ENCODE results near the gene TRDN. TPM values are rescaled to one million over a fixed set of nuclear protein-coding genes. Genes with fewer than 3 reads are reported as not detected.

Gene TRDN
- total and polyA plus RNA-seq, 9 donors: under 0.01 to 7.8 (median 1.3) TPM; not detected in 1

DNA sequence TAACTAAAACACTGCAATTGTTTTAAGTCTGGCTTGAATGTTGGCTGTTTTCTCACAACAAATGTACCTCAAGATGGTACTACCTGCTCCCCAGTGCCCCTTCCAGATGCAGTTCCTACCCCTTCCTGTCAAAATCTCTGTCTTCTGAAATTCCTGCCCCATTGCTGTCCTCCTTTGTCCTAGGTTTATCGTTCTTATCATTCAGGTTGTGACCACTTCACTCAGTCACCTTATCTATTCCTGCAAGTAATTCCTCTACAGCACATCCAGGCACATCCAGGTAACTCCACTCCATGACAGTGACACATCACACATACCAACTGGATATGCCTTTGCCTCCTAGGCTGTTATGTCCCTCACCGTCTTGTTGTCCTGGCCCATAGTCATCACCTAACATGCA is 90.2 kb downstream of the TRDN start:
- WGBS, 3 donors: 80 to 91% (median 87%) methylated on average over 2 of the region's 2 CpGs
- no peaks in the 10 kb centered on the region for H3K27me3 ChIP-seq
- H3K9me3 ChIP-seq: no peaks in the 10 kb centered on the region
- no peak for DNase-seq
- H3K36me3 ChIP-seq: no peaks in the 10 kb centered on the region
- intact Hi-C loops (cut with DNase I): no loop called here
- H3K4me3 ChIP-seq: no peak overlapping the region
- H3K27ac ChIP-seq: no peak overlapping the region
- TF ChIP-seq EP300 (IDR thresholded peaks at IDR 0.05): no peak
- TF ChIP-seq, protein P1, sequence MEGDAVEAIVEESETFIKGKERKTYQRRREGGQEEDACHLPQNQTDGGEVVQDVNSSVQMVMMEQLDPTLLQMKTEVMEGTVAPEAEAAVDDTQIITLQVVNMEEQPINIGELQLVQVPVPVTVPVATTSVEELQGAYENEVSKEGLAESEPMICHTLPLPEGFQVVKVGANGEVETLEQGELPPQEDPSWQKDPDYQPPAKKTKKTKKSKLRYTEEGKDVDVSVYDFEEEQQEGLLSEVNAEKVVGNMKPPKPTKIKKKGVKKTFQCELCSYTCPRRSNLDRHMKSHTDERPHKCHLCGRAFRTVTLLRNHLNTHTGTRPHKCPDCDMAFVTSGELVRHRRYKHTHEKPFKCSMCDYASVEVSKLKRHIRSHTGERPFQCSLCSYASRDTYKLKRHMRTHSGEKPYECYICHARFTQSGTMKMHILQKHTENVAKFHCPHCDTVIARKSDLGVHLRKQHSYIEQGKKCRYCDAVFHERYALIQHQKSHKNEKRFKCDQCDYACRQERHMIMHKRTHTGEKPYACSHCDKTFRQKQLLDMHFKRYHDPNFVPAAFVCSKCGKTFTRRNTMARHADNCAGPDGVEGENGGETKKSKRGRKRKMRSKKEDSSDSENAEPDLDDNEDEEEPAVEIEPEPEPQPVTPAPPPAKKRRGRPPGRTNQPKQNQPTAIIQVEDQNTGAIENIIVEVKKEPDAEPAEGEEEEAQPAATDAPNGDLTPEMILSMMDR (IDR thresholded peaks at IDR 0.05): no peak
- no peak for TF ChIP-seq POLR2A (IDR thresholded peaks at IDR 0.05)
- no peaks in the 10 kb centered on the region for H3K4me1 ChIP-seq (ENCODE audit: insufficient read depth)

DNA sequence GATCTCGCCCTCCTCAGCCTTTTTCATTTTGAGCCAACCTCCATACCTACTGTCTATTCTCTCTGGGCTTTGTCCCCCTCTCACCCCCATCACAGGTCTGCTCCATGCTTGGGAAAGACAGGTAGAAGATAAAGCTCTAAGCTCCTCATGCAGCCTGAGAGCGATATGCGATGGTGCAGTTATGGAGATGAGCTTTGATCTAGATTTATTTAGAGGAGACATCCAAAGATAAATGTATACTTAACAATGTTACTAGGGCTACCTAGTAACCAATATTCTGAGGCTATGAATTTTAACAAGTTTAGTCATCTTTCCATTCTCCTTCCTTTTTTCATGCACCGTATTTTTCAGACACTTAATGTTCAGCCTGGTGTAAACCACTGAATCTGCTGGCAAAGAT is 95.3 kb downstream of the TRDN start:
- Histone ChIP-seq H3K27me3 (no peaks in the 10 kb centered on the region), H3K4me3 (no peak overlapping the region), H3K36me3 (no peaks in the 10 kb centered on the region), H3K4me1 (ENCODE audit: insufficient read depth) (no peaks in the 10 kb centered on the region), H3K9me3 (no peaks in the 10 kb centered on the region), H3K27ac (no peak overlapping the region)
- TF ChIP-seq, protein P1 (IDR thresholded peaks at IDR 0.05): no peak
- TF ChIP-seq POLR2A (IDR thresholded peaks at IDR 0.05) (no peak), EP300 (IDR thresholded peaks at IDR 0.05) (no peak)
- 86 to 92% (median 88%) methylated on average over 4 of the region's 4 CpGs for WGBS, 3 donors
- intact Hi-C loops (cut with DNase I): no loop called here
- DNase-seq: no peak

DNA sequence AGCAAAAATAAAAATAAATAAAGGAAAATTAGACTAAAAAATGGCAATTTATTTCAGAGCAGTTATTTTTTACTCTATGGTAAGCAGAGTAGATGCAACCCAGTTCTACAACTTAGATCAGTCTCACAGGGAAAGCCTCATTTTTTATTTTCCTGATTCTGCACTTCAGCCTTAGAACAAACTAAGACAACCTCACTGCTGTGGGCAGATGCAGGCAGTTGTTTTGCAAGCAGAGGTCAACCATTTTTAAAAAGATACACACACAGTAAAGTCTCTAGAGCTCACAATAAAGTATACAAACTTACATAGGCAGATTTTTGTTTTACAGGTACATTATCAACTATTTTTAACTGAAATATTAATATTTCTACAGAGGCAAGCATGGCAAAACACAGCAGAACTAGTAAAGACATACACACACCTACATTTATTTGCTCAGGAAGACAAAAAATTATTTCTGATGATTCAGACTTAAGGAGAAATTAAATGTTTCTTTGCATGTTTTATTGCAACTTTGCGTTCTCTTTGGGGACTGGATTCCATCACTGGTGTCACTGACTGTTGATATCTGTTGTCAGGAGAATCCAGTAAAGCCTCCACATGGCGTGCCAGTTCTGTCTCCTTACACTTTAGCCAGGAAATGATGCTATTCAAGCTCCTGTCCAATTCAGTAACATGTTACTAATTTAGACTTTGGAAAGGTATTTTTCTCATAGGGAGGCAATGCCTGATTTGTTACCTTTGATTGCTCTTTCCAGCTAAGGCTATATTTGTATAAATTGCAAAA is 102.7 kb downstream of the TRDN start:
- WGBS, 3 donors: 52 to 59% (median 56%) methylated on average over 2 of the region's 2 CpGs
- Histone ChIP-seq H3K4me1 (ENCODE audit: insufficient read depth) (no peaks in the 10 kb centered on the region), H3K27me3 (no peaks in the 10 kb centered on the region), H3K4me3 (no peak overlapping the region), H3K9me3 (no peaks in the 10 kb centered on the region), H3K27ac (no peak overlapping the region), H3K36me3 (no peaks in the 10 kb centered on the region)
- no peak for TF ChIP-seq EP300 (IDR thresholded peaks at IDR 0.05)
- TF ChIP-seq, protein P1 (IDR thresholded peaks at IDR 0.05): no peak
- no peak for TF ChIP-seq POLR2A (IDR thresholded peaks at IDR 0.05)
- intact Hi-C loops (cut with DNase I): no loop called here
- no peak for DNase-seq

DNA sequence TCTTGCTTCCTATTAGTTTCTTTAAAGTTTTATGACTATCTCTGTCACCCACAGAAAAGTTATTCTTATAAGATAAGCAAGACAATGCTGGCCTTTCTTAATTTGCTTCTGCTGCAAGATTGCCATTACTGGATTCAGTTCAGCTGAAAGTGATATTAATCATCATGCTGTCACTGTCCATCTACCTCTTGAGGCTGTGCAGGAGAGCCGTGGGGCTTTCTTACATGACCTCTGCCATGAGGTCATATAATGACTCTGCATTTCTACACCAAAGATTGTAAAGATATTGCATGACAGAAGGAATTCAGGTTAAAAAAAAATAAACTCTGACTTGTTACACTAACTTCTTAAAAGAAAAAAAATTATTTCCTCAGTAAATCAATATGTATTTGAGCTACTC is 106.9 kb downstream of the TRDN start:
- Histone ChIP-seq H3K27me3 (no peaks in the 10 kb centered on the region), H3K4me1 (ENCODE audit: insufficient read depth) (no peaks in the 10 kb centered on the region), H3K27ac (no peak overlapping the region), H3K9me3 (no peaks in the 10 kb centered on the region), H3K36me3 (no peaks in the 10 kb centered on the region), H3K4me3 (no peak overlapping the region)
- TF ChIP-seq POLR2A (IDR thresholded peaks at IDR 0.05): no peak
- TF ChIP-seq EP300 (IDR thresholded peaks at IDR 0.05): no peak
- TF ChIP-seq, protein P1 (IDR thresholded peaks at IDR 0.05): no peak
- intact Hi-C loops (cut with DNase I): no loop called here
- no peak for DNase-seq
- 51 to 67% (median 61%) methylated on average over 1 of the region's 1 CpG for WGBS, 3 donors

Data from ovary (tissue), 9 donors.